GM12878 (cell line): Measurements from ENCODE around the gene INHBC.
"Not testable (repeated sequence)": the region's sequence is repeated elsewhere in the genome, so short reads cannot be mapped to it uniquely, and the experiment has no call there.

ENCODE experiments used
- CREB1 ChIP-seq: IDR thresholded peaks from 2 replicates; pipeline ENCODE4 v1.6.1; 2012; ENCODE audit warnings: low read depth, mild to moderate bottlenecking, inconsistent platforms
- ETV6 ChIP-seq, 2 experiments: fragments of 450-650 bp in 1 of 2; IDR thresholded peaks in 1 of 2; conservative IDR thresholded peaks in 1 of 2; 2 replicates each; pipeline ENCODE4 v1.6.1; 2014; ENCODE audit warnings: antibody characterized with exemption in 1 of 2, borderline replicate concordance in 1 of 2, low read depth in 1 of 2, mild to moderate bottlenecking in 1 of 2, moderate library complexity in 1 of 2
- FOXM1 ChIP-seq: IDR thresholded peaks from 2 replicates; pipeline ENCODE4 v1.6.1; 2012; ENCODE audit warnings: low read depth, mild to moderate bottlenecking, inconsistent platforms, low read length, moderate library complexity
- JUNB ChIP-seq: IDR thresholded peaks from 2 replicates; pipeline ENCODE4 v1.6.1; 2016; ENCODE audit warnings: antibody characterized with exemption, mild to moderate bottlenecking
- NRF1 ChIP-seq: conservative IDR thresholded peaks from 2 replicates; pipeline ENCODE4 v1.6.1; 2011; ENCODE audit warnings: mild to moderate bottlenecking, low read depth, low read length, improper control_type of control experiment
- POLR2A ChIP-seq: IDR thresholded peaks from 2 replicates; pipeline ENCODE4 v1.6.1; 2011; ENCODE audit warnings: low read depth, mild to moderate bottlenecking, low read length
- POLR2AphosphoS2 ChIP-seq: IDR thresholded peaks from 2 replicates; pipeline ENCODE4 v1.6.1; 2011; ENCODE audit warnings: low read depth, mild to moderate bottlenecking, low read length, improper control_type of control experiment, moderate library complexity
- POLR2AphosphoS5 ChIP-seq: IDR thresholded peaks from 2 replicates; pipeline ENCODE4 v1.6.1; 2011; ENCODE audit warnings: mild to moderate bottlenecking, low read length, inconsistent platforms
- SRF ChIP-seq, 2 experiments: IDR thresholded peaks; 2 replicates each; pipeline ENCODE4 v1.6.1; 2011; ENCODE audit warnings: low read depth in 2 of 2, low read length in 2 of 2, mild to moderate bottlenecking in 1 of 2, moderate library complexity in 1 of 2
- STAT1 ChIP-seq: fragments of 450-650 bp; conservative IDR thresholded peaks from 2 replicates; pipeline ENCODE4 v1.6.1; 2014; ENCODE audit warnings: antibody characterized with exemption, mild to moderate bottlenecking
- TCF12 ChIP-seq: IDR thresholded peaks from 2 replicates; pipeline ENCODE4 v1.6.1; 2011; ENCODE audit warnings: low read depth, mild to moderate bottlenecking, low read length
- YY1 ChIP-seq: IDR thresholded peaks from 2 replicates; pipeline ENCODE4 v1.6.1; 2011; ENCODE audit warnings: low read depth, mild to moderate bottlenecking, low read length
- ZNF622 ChIP-seq: fragments of 450-650 bp; IDR thresholded peaks from 2 replicates; pipeline ENCODE4 v1.6.1; 2017; ENCODE audit warnings: mild to moderate bottlenecking, inconsistent platforms
- TF ChIP-seq, protein P1 (sequence below), 3 experiments: IDR thresholded peaks in 2 of 3; conservative IDR thresholded peaks in 1 of 3; 2 replicates each; pipeline ENCODE4 v1.5.1; 2011; ENCODE audit warnings: low read depth in 3 of 3, low read length in 3 of 3, mild to moderate bottlenecking in 3 of 3, control low read depth in 2 of 3, moderate library complexity in 2 of 3, inconsistent platforms in 1 of 3, mixed read lengths in 1 of 3; ENCODE audit not compliant: control insufficient read depth in 2 of 3, insufficient read depth in 1 of 3; ENCODE audit errors: extremely low read depth in 1 of 3

GRCh38 chr12:57444337-57444736 is 9.8 kb downstream of the INHBC start:
- TF ChIP-seq POLR2A; FOXM1; SRF (IDR thresholded peaks at IDR 0.05; ENCODE audit: low read depth in 2 of 2, low read length in 2 of 2); POLR2AphosphoS2; STAT1; JUNB; TCF12; NRF1; ETV6 (conservative IDR thresholded peaks at IDR 0.05 in 1 of 2, IDR thresholded peaks at IDR 0.05 in 1 of 2; ENCODE audit: borderline replicate concordance in 1 of 2, low read depth in 1 of 2); ZNF622; CREB1; POLR2AphosphoS5; YY1: not testable (repeated sequence)
- TF ChIP-seq, protein P1, sequence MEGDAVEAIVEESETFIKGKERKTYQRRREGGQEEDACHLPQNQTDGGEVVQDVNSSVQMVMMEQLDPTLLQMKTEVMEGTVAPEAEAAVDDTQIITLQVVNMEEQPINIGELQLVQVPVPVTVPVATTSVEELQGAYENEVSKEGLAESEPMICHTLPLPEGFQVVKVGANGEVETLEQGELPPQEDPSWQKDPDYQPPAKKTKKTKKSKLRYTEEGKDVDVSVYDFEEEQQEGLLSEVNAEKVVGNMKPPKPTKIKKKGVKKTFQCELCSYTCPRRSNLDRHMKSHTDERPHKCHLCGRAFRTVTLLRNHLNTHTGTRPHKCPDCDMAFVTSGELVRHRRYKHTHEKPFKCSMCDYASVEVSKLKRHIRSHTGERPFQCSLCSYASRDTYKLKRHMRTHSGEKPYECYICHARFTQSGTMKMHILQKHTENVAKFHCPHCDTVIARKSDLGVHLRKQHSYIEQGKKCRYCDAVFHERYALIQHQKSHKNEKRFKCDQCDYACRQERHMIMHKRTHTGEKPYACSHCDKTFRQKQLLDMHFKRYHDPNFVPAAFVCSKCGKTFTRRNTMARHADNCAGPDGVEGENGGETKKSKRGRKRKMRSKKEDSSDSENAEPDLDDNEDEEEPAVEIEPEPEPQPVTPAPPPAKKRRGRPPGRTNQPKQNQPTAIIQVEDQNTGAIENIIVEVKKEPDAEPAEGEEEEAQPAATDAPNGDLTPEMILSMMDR (IDR thresholded peaks at IDR 0.05 in 2 of 3, conservative IDR thresholded peaks at IDR 0.05 in 1 of 3; ENCODE audit: control insufficient read depth in 2 of 3, extremely low read depth in 1 of 3, insufficient read depth in 1 of 3, low read depth in 3 of 3, low read length in 3 of 3), result not testable (repeated sequence)
